BE2C (cell line): ENCODE results near the gene AFF1.

Experiments used
- DNase-seq: peaks from one replicate; pipeline ENCODE4 v3.0.0-alpha.2; 2020
- H3K27me3 ChIP-seq: fragments of 250-450 bp; sonication (Bioruptor Pico); 2 replicates; pipeline ENCODE4 v1.5.1; 2020; ENCODE audit warnings: mild to moderate bottlenecking
- H3K36me3 ChIP-seq: fragments of 250-450 bp; sonication (Bioruptor Pico); 2 replicates; pipeline ENCODE4 v1.5.1; 2020; ENCODE audit warnings: mild to moderate bottlenecking
- H3K4me1 ChIP-seq: fragments of 250-450 bp; sonication (Bioruptor Pico); 2 replicates; pipeline ENCODE4 v1.5.1; 2020
- H3K4me3 ChIP-seq: 2 replicates; pipeline ENCODE4 v1.5.1; 2011; ENCODE audit warnings: low read depth, low read length
- H3K9me3 ChIP-seq: fragments of 250-450 bp; sonication (Bioruptor Pico); 2 replicates; pipeline ENCODE4 v1.5.1; 2020
- TF ChIP-seq, protein P1 (sequence below): IDR thresholded peaks from 2 replicates; pipeline ENCODE4 v1.5.1; 2012; ENCODE audit warnings: mild to moderate bottlenecking, low read depth, low read length

AFF1 gene

DNA sequence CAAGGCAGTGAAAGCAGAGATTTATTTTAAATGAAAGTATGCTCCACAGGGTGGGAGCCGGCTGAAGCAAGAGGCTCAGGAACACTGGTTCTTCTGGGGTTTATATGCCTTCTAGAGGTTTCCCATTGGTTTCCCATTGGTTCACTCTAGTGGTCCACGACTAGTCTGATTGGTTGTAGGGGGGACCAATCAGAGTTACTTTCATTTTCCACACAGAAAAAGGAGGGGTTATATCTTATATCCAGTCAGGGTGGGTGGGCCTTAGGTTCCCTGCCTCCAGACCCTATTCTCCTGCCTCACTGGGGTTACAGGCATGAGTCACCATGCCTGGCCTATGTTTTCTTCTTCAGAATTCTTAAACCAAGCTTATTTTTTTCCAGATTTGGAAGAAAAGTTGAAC, 184.0 kb downstream of the AFF1 start:
- DNase-seq = peak; percentile 64
- TF ChIP-seq, protein P1, sequence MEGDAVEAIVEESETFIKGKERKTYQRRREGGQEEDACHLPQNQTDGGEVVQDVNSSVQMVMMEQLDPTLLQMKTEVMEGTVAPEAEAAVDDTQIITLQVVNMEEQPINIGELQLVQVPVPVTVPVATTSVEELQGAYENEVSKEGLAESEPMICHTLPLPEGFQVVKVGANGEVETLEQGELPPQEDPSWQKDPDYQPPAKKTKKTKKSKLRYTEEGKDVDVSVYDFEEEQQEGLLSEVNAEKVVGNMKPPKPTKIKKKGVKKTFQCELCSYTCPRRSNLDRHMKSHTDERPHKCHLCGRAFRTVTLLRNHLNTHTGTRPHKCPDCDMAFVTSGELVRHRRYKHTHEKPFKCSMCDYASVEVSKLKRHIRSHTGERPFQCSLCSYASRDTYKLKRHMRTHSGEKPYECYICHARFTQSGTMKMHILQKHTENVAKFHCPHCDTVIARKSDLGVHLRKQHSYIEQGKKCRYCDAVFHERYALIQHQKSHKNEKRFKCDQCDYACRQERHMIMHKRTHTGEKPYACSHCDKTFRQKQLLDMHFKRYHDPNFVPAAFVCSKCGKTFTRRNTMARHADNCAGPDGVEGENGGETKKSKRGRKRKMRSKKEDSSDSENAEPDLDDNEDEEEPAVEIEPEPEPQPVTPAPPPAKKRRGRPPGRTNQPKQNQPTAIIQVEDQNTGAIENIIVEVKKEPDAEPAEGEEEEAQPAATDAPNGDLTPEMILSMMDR = no peak
- Histone ChIP-seq H3K9me3 (no peaks in the 10 kb centered on the region), H3K27me3 (no peaks in the 10 kb centered on the region), H3K4me3 (no peak overlapping the region), H3K36me3 (peaks cover 33% of the 10 kb centered on the region), H3K4me1 (no peaks in the 10 kb centered on the region)

DNA sequence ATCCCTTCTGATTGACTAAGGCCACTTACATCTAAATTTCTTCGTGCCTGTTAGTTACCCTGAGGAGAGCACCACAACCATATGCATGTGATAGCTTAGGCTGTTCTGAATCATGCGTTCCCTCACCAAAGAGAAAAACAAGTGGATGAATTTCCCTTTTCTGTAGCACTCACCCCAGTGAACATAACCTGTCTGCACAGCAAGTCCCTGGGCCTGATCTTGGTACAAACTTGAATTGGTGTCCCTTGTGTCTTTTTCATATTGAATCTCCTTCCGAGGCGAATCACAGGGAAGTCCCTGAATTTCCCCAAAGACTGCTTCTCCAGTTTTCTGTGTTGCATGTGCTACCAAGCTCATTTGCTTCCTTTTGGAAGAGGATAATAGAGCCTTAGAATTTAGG, 185.2 kb downstream of the AFF1 start:
- Histone ChIP-seq H3K4me3 (no peak overlapping the region), H3K36me3 (peaks cover 30% of the 10 kb centered on the region), H3K9me3 (no peaks in the 10 kb centered on the region), H3K27me3 (no peaks in the 10 kb centered on the region), H3K4me1 (no peaks in the 10 kb centered on the region)
- DNase-seq = no peak
- TF ChIP-seq, protein P1 = no peak

DNA sequence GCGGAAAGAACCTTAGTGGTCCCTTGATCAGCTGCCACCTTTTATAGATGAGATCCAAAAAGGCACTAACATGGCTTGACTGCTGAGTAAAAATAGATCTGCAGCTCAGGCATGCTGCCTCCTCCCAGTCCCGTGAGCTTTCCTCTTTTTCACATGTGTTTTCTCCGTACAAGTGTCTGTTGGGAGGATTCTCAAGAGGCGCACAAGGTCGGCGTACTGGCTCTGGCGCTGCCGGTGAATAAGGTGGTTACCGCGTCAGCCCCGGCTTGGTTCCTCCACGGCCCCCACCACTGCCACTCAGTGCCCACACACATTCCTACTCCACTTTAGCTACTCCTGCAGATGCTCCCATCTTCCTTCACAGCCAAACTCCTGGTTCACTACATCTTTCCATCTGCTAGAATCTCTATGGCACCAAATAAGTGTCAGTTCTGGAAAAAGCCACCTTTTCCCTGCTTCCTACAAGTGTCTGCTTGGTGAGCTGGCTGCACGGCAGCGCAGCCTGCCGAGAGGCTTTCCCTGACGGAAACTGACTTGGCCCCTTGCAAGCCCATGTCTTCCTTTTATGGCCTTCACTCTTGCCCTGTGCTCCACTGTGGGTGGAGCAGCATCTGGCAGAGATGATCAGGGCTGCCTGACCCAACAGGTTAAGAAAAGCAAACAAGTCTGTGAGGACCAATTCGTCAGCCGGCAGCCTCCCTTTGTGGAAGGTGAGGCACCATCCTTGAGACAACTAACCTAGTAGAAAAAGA, 185.8 kb downstream of the AFF1 start:
- H3K4me1 ChIP-seq = no peaks in the 10 kb centered on the region
- no peaks in the 10 kb centered on the region for H3K9me3 ChIP-seq
- H3K4me3 ChIP-seq = no peak overlapping the region
- no peaks in the 10 kb centered on the region for H3K27me3 ChIP-seq
- DNase-seq = no peak
- H3K36me3 ChIP-seq = peaks cover 33% of the 10 kb centered on the region
- TF ChIP-seq, protein P1 = no peak

DNA sequence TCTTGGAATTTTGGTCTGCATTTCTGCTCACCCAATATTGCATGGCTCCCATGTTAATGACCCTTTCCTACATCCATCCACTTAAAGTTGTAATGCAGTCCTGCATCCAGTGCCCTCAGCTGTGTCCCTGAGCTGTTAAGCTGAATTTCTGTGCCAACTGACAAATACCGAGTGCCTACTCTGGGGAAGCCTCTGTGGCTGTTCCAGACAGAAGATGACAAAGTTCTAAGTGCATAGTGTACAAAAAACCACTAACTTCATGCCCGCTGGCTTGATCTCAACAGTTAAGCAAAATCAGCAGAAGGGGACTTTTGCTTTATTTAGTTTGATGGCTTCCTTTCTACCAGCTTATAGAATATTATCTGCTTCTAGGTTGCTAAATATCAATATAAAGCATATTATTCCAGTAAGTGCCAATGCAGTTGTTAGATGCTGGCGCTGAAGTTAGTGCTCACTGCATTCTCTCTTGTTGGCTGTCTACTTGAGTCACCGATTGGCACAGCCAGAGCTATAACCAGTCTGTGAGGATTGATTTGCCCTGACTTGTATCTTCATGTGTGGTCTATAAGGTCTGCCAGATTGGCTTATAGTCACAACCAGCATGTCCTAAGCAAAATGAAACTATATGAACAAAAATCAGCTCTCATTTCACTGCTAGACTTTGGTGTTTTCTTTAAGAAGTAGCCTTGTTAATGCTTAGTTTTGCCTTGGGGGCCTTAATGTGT, 186.7 kb downstream of the AFF1 start:
- H3K4me1 ChIP-seq = no peaks in the 10 kb centered on the region
- no peak for DNase-seq
- H3K36me3 ChIP-seq = peaks cover 34% of the 10 kb centered on the region

DNA sequence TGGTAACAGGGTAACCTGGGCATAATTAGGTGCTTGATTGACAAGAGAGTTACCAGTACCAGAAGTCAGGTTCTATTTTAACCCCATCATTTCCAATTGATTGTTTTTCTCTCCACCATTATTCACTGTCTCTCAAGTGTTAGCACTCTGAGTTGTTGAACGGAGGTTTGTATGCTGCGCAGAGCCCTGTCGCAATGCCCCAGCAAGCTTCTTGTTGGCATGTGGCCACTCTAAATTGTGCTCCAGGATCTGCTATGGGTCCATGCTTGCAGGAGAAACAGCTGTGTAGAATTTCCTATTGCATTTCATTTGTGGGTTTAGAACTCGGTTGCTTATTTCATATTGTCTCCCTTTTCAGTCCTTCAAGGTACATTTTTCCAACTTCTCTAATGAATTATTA, 187.4 kb downstream of the AFF1 start:
- no peaks in the 10 kb centered on the region for H3K9me3 ChIP-seq
- peaks cover 41% of the 10 kb centered on the region for H3K36me3 ChIP-seq
- DNase-seq = no peak
- H3K27me3 ChIP-seq = no peaks in the 10 kb centered on the region
- H3K4me3 ChIP-seq = no peak overlapping the region
- TF ChIP-seq, protein P1 = no peak
- no peaks in the 10 kb centered on the region for H3K4me1 ChIP-seq

More for the DNA sequence above, 186.7 kb downstream of the AFF1 start:
- Histone ChIP-seq H3K4me3 (no peak overlapping the region), H3K27me3 (no peaks in the 10 kb centered on the region), H3K9me3 (no peaks in the 10 kb centered on the region)
- TF ChIP-seq, protein P1 = no peak

DNA sequence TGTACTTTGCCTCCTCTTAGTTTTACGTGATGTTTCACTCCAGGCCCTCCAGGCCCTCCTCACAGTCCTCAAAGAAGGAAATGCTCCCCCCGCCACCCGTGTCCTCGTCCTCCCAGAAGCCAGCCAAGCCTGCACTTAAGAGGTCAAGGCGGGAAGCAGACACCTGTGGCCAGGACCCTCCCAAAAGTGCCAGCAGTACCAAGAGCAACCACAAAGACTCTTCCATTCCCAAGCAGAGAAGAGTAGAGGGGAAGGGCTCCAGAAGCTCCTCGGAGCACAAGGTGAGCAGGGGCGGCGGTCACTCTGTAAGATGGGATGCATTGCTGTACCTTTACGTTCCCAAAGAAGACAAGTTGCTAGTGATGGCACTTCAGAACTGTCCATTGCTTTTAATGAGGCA, 191.2 kb downstream of the AFF1 start:
- H3K4me1 ChIP-seq = no peaks in the 10 kb centered on the region
- TF ChIP-seq, protein P1 = no peak
- no peak overlapping the region for H3K4me3 ChIP-seq
- no peak for DNase-seq
- H3K27me3 ChIP-seq = no peaks in the 10 kb centered on the region
- H3K9me3 ChIP-seq = no peaks in the 10 kb centered on the region
- H3K36me3 ChIP-seq = peaks cover 54% of the 10 kb centered on the region
